Neural crest cell (in vitro differentiated cells): Measurements from ENCODE around the gene ARID3A. TPM values are rescaled to one million over a fixed set of nuclear protein-coding genes. Genes with fewer than 3 reads are reported as not detected.

ENCODE experiments used
- DNase-seq: peaks from one replicate; pipeline ENCODE4 v3.0.0; 2021; ENCODE audit warnings: low read depth, mixed read lengths, low spot score
- H3K27ac Mint-ChIP-seq: one replicate; pipeline ENCODE4 v1.8.0; 2021; ENCODE audit warnings: mild to moderate bottlenecking, mixed read lengths; ENCODE audit not compliant: unreplicated experiment
- H3K27me3 Mint-ChIP-seq: 2 replicates; pipeline ENCODE4 v1.8.0; 2021; ENCODE audit warnings: low read depth, mild to moderate bottlenecking, mixed read lengths
- H3K36me3 Mint-ChIP-seq: 2 replicates; pipeline ENCODE4 v1.8.0; 2021; ENCODE audit warnings: low read depth, mild to moderate bottlenecking, mixed read lengths
- H3K4me1 Mint-ChIP-seq: 2 replicates; pipeline ENCODE4 v1.8.0; 2021; ENCODE audit warnings: mixed read lengths
- H3K4me3 Mint-ChIP-seq: one replicate; pipeline ENCODE4 v1.8.0; 2021; ENCODE audit warnings: mild to moderate bottlenecking, mixed read lengths
- H3K9me3 Mint-ChIP-seq: 2 replicates; pipeline ENCODE4 v1.8.0; 2021; ENCODE audit warnings: mixed read lengths
- CTCF ChIP-seq: fragments of 200-600 bp; sonication (generic); conservative IDR thresholded peaks from 2 replicates; pipeline ENCODE4 v1.5.0; 2021; ENCODE audit warnings: antibody characterized with exemption, mild to moderate bottlenecking
- total RNA-seq: library from RNA; stranded (reverse); gene quantifications from 2 replicates; pipeline ENCODE4 v1.2.1, GENCODE V29; 2021

Gene ARID3A
- total RNA-seq, 1 donor from 2014 or later = 48.4 TPM

- no peak overlapping the region for H3K27ac Mint-ChIP-seq
- peaks cover 4% of the 10 kb centered on the region for H3K4me1 Mint-ChIP-seq
- peaks cover 63% of the 10 kb centered on the region for H3K27me3 Mint-ChIP-seq
- peaks cover 5% of the 10 kb centered on the region for H3K36me3 Mint-ChIP-seq
- DNase-seq = peak; percentile 73
- no peak overlapping the region for H3K4me3 Mint-ChIP-seq
- no peaks in the 10 kb centered on the region for H3K9me3 Mint-ChIP-seq
- peak; percentile 95 for TF ChIP-seq CTCF
Measured at GRCh38 chr19:1001538-1002166, 75.8 kb downstream of the ARID3A start.

GRCh38 chr19:1002600-1002999 is 76.8 kb downstream of the ARID3A start:
- no peak for DNase-seq
- Mint-ChIP-seq H3K27ac (no peak overlapping the region), H3K4me3 (peak overlapping the region; percentile 35), H3K27me3 (peaks cover 54% of the 10 kb centered on the region), H3K4me1 (peaks cover 4% of the 10 kb centered on the region), H3K9me3 (no peaks in the 10 kb centered on the region), H3K36me3 (peaks cover 7% of the 10 kb centered on the region)
- TF ChIP-seq CTCF = no peak

DNA sequence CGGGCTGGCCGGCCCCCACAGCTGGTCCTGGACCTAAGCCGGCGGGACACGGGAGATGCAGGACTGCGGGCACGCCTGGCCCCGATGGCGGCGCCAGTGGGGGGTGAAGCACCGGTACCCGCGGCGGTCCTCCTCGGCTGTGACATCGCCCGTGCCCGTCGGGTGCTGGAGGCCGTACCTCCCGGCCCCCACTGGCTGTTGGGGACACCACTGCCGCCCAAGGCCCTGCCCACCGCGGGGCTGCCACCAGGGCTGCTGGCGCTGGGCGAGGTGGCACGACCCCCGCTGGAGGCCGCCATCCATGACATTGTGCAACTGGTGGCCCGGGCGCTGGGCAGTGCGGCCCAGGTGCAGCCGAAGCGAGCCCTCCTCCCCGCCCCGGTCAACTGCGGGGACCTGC is 77.4 kb downstream of the ARID3A start:
- Mint-ChIP-seq H3K27me3 (peaks cover 47% of the 10 kb centered on the region), H3K36me3 (peaks cover 7% of the 10 kb centered on the region), H3K4me3 (no peak overlapping the region), H3K27ac (no peak overlapping the region), H3K4me1 (peaks cover 4% of the 10 kb centered on the region), H3K9me3 (no peaks in the 10 kb centered on the region)
- no peak for DNase-seq
- no peak for TF ChIP-seq CTCF

- Mint-ChIP-seq H3K36me3 (peaks cover 7% of the 10 kb centered on the region), H3K4me3 (peak overlapping the region; percentile 34), H3K27ac (no peak overlapping the region), H3K4me1 (peaks cover under 1% of the 10 kb centered on the region), H3K9me3 (no peaks in the 10 kb centered on the region), H3K27me3 (peaks cover 37% of the 10 kb centered on the region)
- TF ChIP-seq CTCF = no peak
- no peak for DNase-seq
Measured at GRCh38 chr19:1004204-1004802, 78.5 kb downstream of the ARID3A start.

GRCh38 chr19:1004803-1005664 is 79.2 kb downstream of the ARID3A start:
- TF ChIP-seq CTCF = no peak
- Mint-ChIP-seq H3K27me3 (peaks cover 31% of the 10 kb centered on the region), H3K4me3 (no peak overlapping the region), H3K27ac (no peak overlapping the region), H3K4me1 (no peaks in the 10 kb centered on the region), H3K36me3 (peaks cover 7% of the 10 kb centered on the region), H3K9me3 (no peaks in the 10 kb centered on the region)
- no peak for DNase-seq
